GM10248 (cell line): Measurements from ENCODE around the gene XPC.

ENCODE experiments used
- CTCF ChIA-PET: fragments of 300-600 bp; sonication (Branson Sonifier 250); formaldehyde crosslinking; extraction: SDS; loops from one replicate; lab custom pipeline; 2021; ENCODE audit warnings: antibody characterized with exemption; lab: Yijun Ruan, JAX
- POLR2A ChIA-PET: fragments of 350-650 bp; sonication (Branson Sonifier 250); formaldehyde crosslinking; extraction: SDS; loops from one replicate; lab custom pipeline; 2020; ENCODE audit warnings: antibody characterized with exemption; lab: Yijun Ruan, JAX
- DNase-seq: peaks from one replicate; pipeline ENCODE4 v3.0.0; 2012; ENCODE audit errors: extremely low spot score
- CTCF ChIP-seq: IDR thresholded peaks from 2 replicates; pipeline ENCODE4 v1.5.1; 2012; ENCODE audit warnings: mild to moderate bottlenecking, low read depth; ENCODE audit errors: extremely low read depth, missing control alignments, control extremely low read depth

Gene XPC

GRCh38 chr3:14131134-14131533 is 47.3 kb downstream of the XPC start:
- ChIA-PET POLR2A (no interaction called here), CTCF (interaction anchor here (1.4 to 2.4 kb wide), 3 partner anchors 13 to 35 kb away, joined by 3 to 6 read pairs (median 4); no protein-coding TSS in a partner anchor)
- TF ChIP-seq CTCF: no peak
- no peak for DNase-seq

GRCh38 chr3:14130707-14131106 is 47.7 kb downstream of the XPC start:
- ChIA-PET CTCF (interaction anchor here (1.4 to 1.9 kb wide), 2 partner anchors 13 to 15 kb away, joined by 3 to 4 read pairs; no protein-coding TSS in a partner anchor), POLR2A (no interaction called here)
- TF ChIP-seq CTCF: no peak
- no peak for DNase-seq

GRCh38 chr3:14130230-14130629 is 48.2 kb downstream of the XPC start:
- no peak for DNase-seq
- no peak for TF ChIP-seq CTCF
- CTCF ChIA-PET: interaction anchor here (1.9 kb wide), 1 partner anchor 14 kb away, joined by 4 read pairs; no protein-coding TSS in a partner anchor
- POLR2A ChIA-PET: no interaction called here

- ChIA-PET CTCF (no interaction called here), POLR2A (no interaction called here)
- no peak for DNase-seq
- TF ChIP-seq CTCF: no peak
These were observed 49.1 kb downstream of the XPC start for GRCh38 chr3:14129296-14129695.

- no peak for DNase-seq
- ChIA-PET POLR2A (no interaction called here), CTCF (interaction anchor here (1.1 kb wide), 1 partner anchor 45 kb away, joined by 4 read pairs; no protein-coding TSS in a partner anchor)
- no peak for TF ChIP-seq CTCF
These were observed 49.7 kb downstream of the XPC start for GRCh38 chr3:14128724-14129123.

GRCh38 chr3:14127516-14128161 is 50.8 kb downstream of the XPC start:
- no peak for DNase-seq

More at GRCh38 chr3:14127516-14128161, 50.8 kb downstream of the XPC start:
- POLR2A ChIA-PET: no interaction called here
- CTCF ChIA-PET: interaction anchor here (1.1 to 2.1 kb wide), 3 partner anchors 14 to 230 kb away, joined by 4 to 6 read pairs (median 4); no protein-coding TSS in a partner anchor
- TF ChIP-seq CTCF: no peak
